Neural progenitor cell (in vitro differentiated cells): Measurements from ENCODE around the gene GGCX. TPM values are rescaled to one million over a fixed set of nuclear protein-coding genes. Genes with fewer than 3 reads are reported as not detected.

ENCODE experiments used
- DNase-seq: peaks from one replicate; pipeline ENCODE4 v3.0.0-alpha.2; 2016; ENCODE audit warnings: low spot score
- H2AFZ ChIP-seq: fragments of 200-600 bp; sonication (generic); replicated peaks from 2 replicates; pipeline ENCODE4 v1.6.1; 2016; ENCODE audit warnings: antibody characterized with exemption
- H3F3A ChIP-seq: fragments of 200-600 bp; sonication (generic); 2 replicates; pipeline ENCODE4 v1.6.1; 2016; ENCODE audit warnings: antibody characterized with exemption, low read depth
- H3K27ac ChIP-seq: fragments of 200-600 bp; sonication (generic); 2 replicates; pipeline ENCODE4 v1.5.1; 2016; ENCODE audit warnings: mild to moderate bottlenecking
- H3K27me3 ChIP-seq: fragments of 200-600 bp; sonication (generic); 2 replicates; pipeline ENCODE4 v1.6.1; 2016; ENCODE audit warnings: mild to moderate bottlenecking, moderate library complexity
- H3K36me3 ChIP-seq: fragments of 200-600 bp; sonication (generic); 2 replicates; pipeline ENCODE4 v1.5.1; 2016
- H3K4me1 ChIP-seq: fragments of 200-600 bp; sonication (generic); 2 replicates; pipeline ENCODE4 v1.6.1; 2016; ENCODE audit warnings: mixed run types
- H3K4me2 ChIP-seq: fragments of 200-600 bp; sonication (generic); 2 replicates; pipeline ENCODE4 v1.6.1; 2016
- H3K4me3 ChIP-seq: fragments of 200-600 bp; sonication (generic); 2 replicates; pipeline ENCODE4 v1.5.1; 2016
- H3K79me2 ChIP-seq: fragments of 200-600 bp; sonication (generic); 2 replicates; pipeline ENCODE4 v1.6.1; 2016; ENCODE audit warnings: low read depth
- H3K9ac ChIP-seq: fragments of 200-600 bp; sonication (generic); 2 replicates; pipeline ENCODE4 v1.6.1; 2016
- H3K9me3 ChIP-seq: fragments of 200-600 bp; sonication (generic); 2 replicates; pipeline ENCODE4 v1.5.1; 2016; ENCODE audit warnings: low read depth
- H4K20me1 ChIP-seq: fragments of 200-600 bp; sonication (generic); 2 replicates; pipeline ENCODE4 v1.6.1; 2016; ENCODE audit warnings: low read depth
- H3K27ac Mint-ChIP-seq: 3 replicates; pipeline ENCODE4 v1.8.0; 2021; ENCODE audit warnings: mixed read lengths
- H3K27me3 Mint-ChIP-seq: 2 replicates; pipeline ENCODE4 v1.8.0; 2022; ENCODE audit warnings: low read depth, mild to moderate bottlenecking, inconsistent platforms, moderate library complexity, mixed read lengths; ENCODE audit not compliant: insufficient read depth
- H3K36me3 Mint-ChIP-seq: 3 replicates; pipeline ENCODE4 v1.8.0; 2021; ENCODE audit warnings: mixed read lengths
- H3K4me1 Mint-ChIP-seq: 3 replicates; pipeline ENCODE4 v1.8.0; 2021; ENCODE audit warnings: mixed read lengths
- H3K4me3 Mint-ChIP-seq: 3 replicates; pipeline ENCODE4 v1.8.0; 2021; ENCODE audit warnings: mild to moderate bottlenecking, moderate library complexity, mixed read lengths
- H3K9me3 Mint-ChIP-seq: 3 replicates; pipeline ENCODE4 v1.8.0; 2020; ENCODE audit warnings: mixed read lengths
- CTCF ChIP-seq: fragments of 200-600 bp; sonication (generic); IDR thresholded peaks from 2 replicates; pipeline ENCODE4 v1.5.1; 2017; ENCODE audit warnings: antibody characterized with exemption, mild to moderate bottlenecking
- EZH2 ChIP-seq: fragments of 200-600 bp; sonication (generic); IDR thresholded peaks from 2 replicates; pipeline ENCODE4 v1.6.1; 2017; ENCODE audit warnings: antibody characterized with exemption, mild to moderate bottlenecking, moderate library complexity
- EZH2phosphoT487 ChIP-seq: fragments of 200-600 bp; sonication (generic); IDR thresholded peaks from 2 replicates; pipeline ENCODE4 v1.6.1; 2017; ENCODE audit warnings: antibody characterized with exemption
- total RNA-seq: library from RNA; depleted of rRNA; stranded (reverse); fragments of >200 nt; gene quantifications from 2 replicates; pipeline ENCODE4 v1.2.3, GENCODE V29; 2015; ENCODE audit warnings: low replicate concordance

GGCX gene
- total RNA-seq = 29.7 and 41.7 TPM in 2 replicates

- no peaks in the 10 kb centered on the region for H3K36me3 ChIP-seq
- peak; percentile 99 for DNase-seq
- no peaks in the 10 kb centered on the region for H3K4me1 ChIP-seq
- H3K79me2 ChIP-seq = peaks cover 36% of the 10 kb centered on the region
- H4K20me1 ChIP-seq = peaks cover 6% of the 10 kb centered on the region
- no peaks in the 10 kb centered on the region for H3K9me3 ChIP-seq
- TF ChIP-seq CTCF (no peak), EZH2phosphoT487 (no peak), EZH2 (no peak)
- H3K27me3 ChIP-seq = peaks cover 21% of the 10 kb centered on the region
- Mint-ChIP-seq H3K27ac (peak within 1 kb of the TSS; percentile 99), H3K4me3 (peak within 1 kb of the TSS; percentile 99), H3K9me3 (no peaks in the 10 kb centered on the region), H3K36me3 (peaks cover 3% of the 10 kb centered on the region), H3K27me3 (peaks cover 12% of the 10 kb centered on the region), H3K4me1 (peaks cover 24% of the 10 kb centered on the region)
- H3K27ac ChIP-seq = peak within 1 kb of the TSS; percentile 73
- H3K9ac ChIP-seq = peak within 1 kb of the TSS; percentile 75
- H3K4me2 ChIP-seq = peak within 1 kb of the TSS; percentile 83
- no peaks in the 10 kb centered on the region for H3F3A ChIP-seq
- H3K4me3 ChIP-seq = peak within 1 kb of the TSS; percentile 86
- H2AFZ ChIP-seq = peak within 1 kb of the TSS; percentile 93
These were observed at the start of gene GGCX for GRCh38 chr2:85561280-85562212. Gene GGCX, minus strand, starts transcription at chr2:85561493. Its CDS starts 65 bp downstream, at chr2:85561428.

- H3K27me3 ChIP-seq = no peaks in the 10 kb centered on the region
- Mint-ChIP-seq H3K27ac (no peak overlapping the region), H3K9me3 (no peaks in the 10 kb centered on the region), H3K36me3 (peaks cover 24% of the 10 kb centered on the region), H3K27me3 (peaks cover 2% of the 10 kb centered on the region), H3K4me3 (no peak overlapping the region), H3K4me1 (peaks cover 37% of the 10 kb centered on the region)
- no peak overlapping the region for H3K27ac ChIP-seq
- H3K36me3 ChIP-seq = no peaks in the 10 kb centered on the region
- H3K9me3 ChIP-seq = no peaks in the 10 kb centered on the region
- DNase-seq = no peak
- H3K79me2 ChIP-seq = peaks cover 34% of the 10 kb centered on the region
- H2AFZ ChIP-seq = no peak overlapping the region
- H4K20me1 ChIP-seq = peaks cover 18% of the 10 kb centered on the region
- TF ChIP-seq EZH2phosphoT487 (no peak), CTCF (no peak), EZH2 (no peak)
- no peak overlapping the region for H3K9ac ChIP-seq
- H3F3A ChIP-seq = peaks cover 33% of the 10 kb centered on the region
- H3K4me1 ChIP-seq = no peaks in the 10 kb centered on the region
- no peak overlapping the region for H3K4me2 ChIP-seq
- H3K4me3 ChIP-seq = no peak overlapping the region
These were observed 46.2 kb upstream of the GGCX start for GRCh38 chr2:85607268-85608215.

- no peak overlapping the region for H3K4me2 ChIP-seq
- H3K4me3 ChIP-seq = no peak overlapping the region
These were observed 44.8 kb upstream of the GGCX start for GRCh38 chr2:85606116-85606455.

More at GRCh38 chr2:85606116-85606455, 44.8 kb upstream of the GGCX start:
- no peaks in the 10 kb centered on the region for H3K36me3 ChIP-seq
- no peaks in the 10 kb centered on the region for H3K27me3 ChIP-seq
- H3K27ac ChIP-seq = no peak overlapping the region
- no peak overlapping the region for H3K9ac ChIP-seq
- peak overlapping the region; percentile 57 for H3K4me3 Mint-ChIP-seq
- peaks cover 27% of the 10 kb centered on the region for H4K20me1 ChIP-seq
- H3K27me3 Mint-ChIP-seq = peaks cover 4% of the 10 kb centered on the region
- TF ChIP-seq CTCF = no peak
- no peak for TF ChIP-seq EZH2
- TF ChIP-seq EZH2phosphoT487 = no peak
- H3K36me3 Mint-ChIP-seq = peaks cover 24% of the 10 kb centered on the region
- H3F3A ChIP-seq = peaks cover 28% of the 10 kb centered on the region
- H2AFZ ChIP-seq = no peak overlapping the region
- DNase-seq = no peak
- no peaks in the 10 kb centered on the region for H3K9me3 Mint-ChIP-seq
- H3K79me2 ChIP-seq = peaks cover 27% of the 10 kb centered on the region
- no peaks in the 10 kb centered on the region for H3K9me3 ChIP-seq
- peaks cover 37% of the 10 kb centered on the region for H3K4me1 Mint-ChIP-seq
- H3K27ac Mint-ChIP-seq = no peak overlapping the region
- H3K4me1 ChIP-seq = peaks cover 4% of the 10 kb centered on the region
